Neural progenitor cell (in vitro differentiated cells): Measurements from ENCODE around the gene CLRN1.

Source experiments
- CTCF ChIP-seq: fragments of 200-600 bp; sonication (generic); IDR thresholded peaks from 2 replicates; pipeline ENCODE4 v1.5.1; 2017; ENCODE audit warnings: antibody characterized with exemption, mild to moderate bottlenecking
- EZH2 ChIP-seq: fragments of 200-600 bp; sonication (generic); IDR thresholded peaks from 2 replicates; pipeline ENCODE4 v1.6.1; 2017; ENCODE audit warnings: antibody characterized with exemption, mild to moderate bottlenecking, moderate library complexity
- EZH2phosphoT487 ChIP-seq: fragments of 200-600 bp; sonication (generic); IDR thresholded peaks from 2 replicates; pipeline ENCODE4 v1.6.1; 2017; ENCODE audit warnings: antibody characterized with exemption

GRCh38 chr3:150890831-150891230 lies 81.7 kb downstream of the CLRN1 start:
- TF ChIP-seq CTCF (no peak), EZH2 (no peak), EZH2phosphoT487 (no peak)
